K562 (cell line): ENCODE measurements around the gene LRRC57. TPM values are rescaled to one million over a fixed set of nuclear protein-coding genes. Genes with fewer than 3 reads are reported as not detected.

Source experiments
- ARID1B ChIP-seq: fragments of 450-650 bp; IDR thresholded peaks from 2 replicates; pipeline ENCODE4 v1.6.1; 2016; ENCODE audit warnings: antibody characterized with exemption, mild to moderate bottlenecking, inconsistent platforms
- BACH1 ChIP-seq: fragments of 200-800 bp; sonication (Bioruptor generic); IDR thresholded peaks from 2 replicates; pipeline ENCODE4 v1.6.1; 2016; ENCODE audit warnings: missing genetic modification characterization, missing compliant biosample characterization
- ETV6 ChIP-seq, 3 experiments: fragments of 150-350 bp in 1 of 3; sonication (generic) in 1 of 3; formaldehyde crosslinking in 1 of 3; IDR thresholded peaks; 2 replicates each; pipeline versions ENCODE4 v1.6.1 to v1.8.0; 2014 to 2022; ENCODE audit warnings: borderline replicate concordance in 2 of 3, low read depth in 2 of 3, antibody characterized with exemption in 1 of 3, low read length in 1 of 3, mild to moderate bottlenecking in 1 of 3, missing genetic modification reagents in 1 of 3
- EWSR1 ChIP-seq: fragments of 450-650 bp; IDR thresholded peaks from 2 replicates; pipeline ENCODE4 v1.6.1; 2018; ENCODE audit warnings: borderline replicate concordance, mild to moderate bottlenecking, low read depth, moderate library complexity; ENCODE audit not compliant: partially characterized antibody
- GTF2F1 ChIP-seq: IDR thresholded peaks from 2 replicates; pipeline ENCODE4 v1.6.1; 2011; ENCODE audit warnings: low read depth, low read length, improper control_type of control experiment
- HDAC1 ChIP-seq, 2 experiments: fragments of 450-650 bp; IDR thresholded peaks; 2 replicates each; pipeline ENCODE4 v1.6.1; 2016 to 2017; ENCODE audit warnings: inconsistent platforms in 1 of 2, mild to moderate bottlenecking in 1 of 2, moderate library complexity in 1 of 2
- MAFF ChIP-seq: IDR thresholded peaks from 2 replicates; pipeline ENCODE4 v1.6.1; 2012; ENCODE audit warnings: low read length, improper control_type of control experiment
- NFATC3 ChIP-seq: fragments of 450-650 bp; IDR thresholded peaks from 2 replicates; pipeline ENCODE4 v1.6.1; 2017; ENCODE audit warnings: mild to moderate bottlenecking
- NR2C1 ChIP-seq, 2 experiments: fragments of 450-650 bp; IDR thresholded peaks; 2 replicates each; pipeline ENCODE4 v1.6.1; 2017; ENCODE audit warnings: mild to moderate bottlenecking in 2 of 2, antibody characterized with exemption in 1 of 2, inconsistent platforms in 1 of 2, missing compliant biosample characterization in 1 of 2, missing genetic modification characterization in 1 of 2
- POLR2G ChIP-seq: fragments of 200-400 bp; formaldehyde crosslinking; IDR thresholded peaks from 2 replicates; pipeline ENCODE4 v1.6.1; 2017; ENCODE audit warnings: low read depth, mild to moderate bottlenecking, antibody characterized with exemption, low read length, moderate library complexity
- RBBP5 ChIP-seq: fragments of 200-600 bp; sonication (generic); IDR thresholded peaks from 2 replicates; pipeline ENCODE4 v1.6.1; 2012; ENCODE audit warnings: borderline replicate concordance, mild to moderate bottlenecking, low read length, control low read depth, inconsistent platforms; ENCODE audit not compliant: insufficient read depth, poor library complexity, severe bottlenecking
- RBFOX2 ChIP-seq: fragments of 200-400 bp; formaldehyde crosslinking; IDR thresholded peaks from 2 replicates; pipeline ENCODE4 v1.6.1; 2017; ENCODE audit warnings: low read depth, mild to moderate bottlenecking, low read length, moderate library complexity
- SMARCB1 ChIP-seq: IDR thresholded peaks from 2 replicates; pipeline ENCODE4 v1.6.1; 2011; ENCODE audit warnings: improper control_type of control experiment, low read depth; ENCODE audit not compliant: insufficient read length
- TCF7L2 ChIP-seq: fragments of 150-350 bp; IDR thresholded peaks from 2 replicates; pipeline ENCODE4 v1.6.1; 2016; ENCODE audit warnings: low read depth, mild to moderate bottlenecking, low read length, moderate library complexity
- ZNF12 ChIP-seq: sonication (generic); formaldehyde crosslinking; IDR thresholded peaks from 2 replicates; pipeline ENCODE4 v1.4.0; 2020; ENCODE audit warnings: mild to moderate bottlenecking, missing genetic modification reagents
- ZSCAN29 ChIP-seq: fragments of 450-650 bp; IDR thresholded peaks from 2 replicates; pipeline ENCODE4 v1.6.1; 2017
- polyA plus RNA-seq, 8 experiments: library from polyadenylated mRNA; depleted of rRNA in 4 of 8; stranded (reverse) in 5 of 8; unstranded in 3 of 8; fragments of >200 nt; fragmentation: Nextera tagmentation in 2 of 8; fragmentation: Illumina TruSeq in 1 of 8; extraction: Ambion mirVana in 2 of 8; extraction: Trizol in 1 of 8; gene quantifications; 2 replicates each; pipeline versions ENCODE4 v1.2.1 to v1.2.3, GENCODE V29; 2011 to 2014; ENCODE audit warnings: inconsistent platforms in 1 of 8, missing spikeins in 1 of 8
- total RNA-seq, 7 experiments: library from RNA; depleted of rRNA in 6 of 7; stranded (reverse); fragments of >200 nt in 6 of 7; fragmentation: Illumina TruSeq in 2 of 7; extraction: Trizol in 2 of 7; gene quantifications; 2 replicates each; pipeline versions ENCODE4 v1.2.1 to v1.2.3, GENCODE V29; 2011 to 2021; ENCODE audit warnings: low replicate concordance in 1 of 7
- TF ChIP-seq, protein P1 (sequence below): fragments of 250-450 bp; sonication (Bioruptor Pico); IDR thresholded peaks from 2 replicates; pipeline ENCODE4 v1.4.0; 2020; ENCODE audit warnings: mild to moderate bottlenecking, moderate library complexity
- TF ChIP-seq, protein P2 (sequence below): fragments of 250-450 bp; sonication (Bioruptor Pico); IDR thresholded peaks from 2 replicates; pipeline ENCODE4 v1.4.0; 2020
- TF ChIP-seq, protein P3 (sequence below): fragments of 250-450 bp; sonication (Bioruptor Pico); IDR thresholded peaks from 2 replicates; pipeline ENCODE4 v1.4.0; 2020; ENCODE audit warnings: borderline replicate concordance

LRRC57 gene
- total and polyA plus RNA-seq, 9 of the 15 experiments (the other 6 are each of a cell fraction or from before 2014, with no cell fraction given) = 3.9 to 20.4 (median 14.8) TPM

DNA sequence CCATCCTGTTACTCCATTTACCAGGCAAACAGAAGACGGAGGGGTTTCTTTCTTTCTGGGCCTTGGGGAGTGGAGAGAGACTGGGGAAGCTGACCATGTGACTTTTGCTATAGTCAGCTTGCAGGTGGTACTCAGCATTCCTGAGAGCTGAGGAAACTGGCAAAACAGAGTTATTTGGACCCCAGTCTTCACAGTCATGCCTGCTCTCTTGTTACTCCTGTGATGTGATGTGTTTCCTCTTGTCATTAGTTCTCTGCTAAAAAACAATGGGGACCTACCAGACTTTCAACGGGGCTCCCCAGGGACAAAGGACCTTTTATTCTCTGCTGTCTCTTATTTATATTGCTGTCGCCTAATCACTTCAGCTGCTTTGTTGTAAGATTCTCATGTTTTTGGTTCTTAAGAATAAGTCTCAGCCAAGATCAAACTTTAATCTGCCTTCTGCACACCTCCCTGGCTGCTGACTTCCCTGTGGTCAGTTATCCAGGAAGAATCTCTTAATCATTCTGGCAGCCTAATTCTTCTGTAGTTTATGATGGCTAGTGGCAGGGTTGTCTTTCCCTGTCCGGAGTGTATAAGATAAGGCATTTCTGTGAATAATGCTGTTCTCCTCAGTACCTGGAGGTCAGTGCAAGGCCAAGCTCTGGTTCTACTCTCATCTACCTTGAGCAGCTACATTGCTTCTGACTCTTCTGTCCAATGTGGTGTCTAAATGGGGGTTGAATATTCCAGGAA lies 35.6 kb upstream of the LRRC57 start (continued):
- TF ChIP-seq NR2C1 (IDR thresholded peaks at IDR 0.05) (no peak), NR2C1 (tag; IDR thresholded peaks at IDR 0.05) (no peak; the same call in 1 of the 2 replicates), HDAC1 (IDR thresholded peaks at IDR 0.05) (peak in 1 of 2 experiments; percentile 88; a peak in 3 of 4 replicates), ZSCAN29 (no peak), TCF7L2 (no peak), BACH1 (tag) (no peak), MAFF (no peak), RBFOX2 (no peak), ZNF12 (CRISPR knock-in tag) (no peak), GTF2F1 (no peak), SMARCB1 (no peak), EWSR1 (no peak), POLR2G (no peak), RBBP5 (no peak), ARID1B (peak; percentile 96), ETV6 (IDR thresholded peaks at IDR 0.05; ENCODE audit: borderline replicate concordance in 1 of 2, low read depth in 2 of 2, low read length in 1 of 2) (no peak; a peak in 1 of 4 replicates), ETV6 (CRISPR knock-in tag; IDR thresholded peaks at IDR 0.05; ENCODE audit: borderline replicate concordance) (no peak), NFATC3 (no peak)
- TF ChIP-seq, protein P1, sequence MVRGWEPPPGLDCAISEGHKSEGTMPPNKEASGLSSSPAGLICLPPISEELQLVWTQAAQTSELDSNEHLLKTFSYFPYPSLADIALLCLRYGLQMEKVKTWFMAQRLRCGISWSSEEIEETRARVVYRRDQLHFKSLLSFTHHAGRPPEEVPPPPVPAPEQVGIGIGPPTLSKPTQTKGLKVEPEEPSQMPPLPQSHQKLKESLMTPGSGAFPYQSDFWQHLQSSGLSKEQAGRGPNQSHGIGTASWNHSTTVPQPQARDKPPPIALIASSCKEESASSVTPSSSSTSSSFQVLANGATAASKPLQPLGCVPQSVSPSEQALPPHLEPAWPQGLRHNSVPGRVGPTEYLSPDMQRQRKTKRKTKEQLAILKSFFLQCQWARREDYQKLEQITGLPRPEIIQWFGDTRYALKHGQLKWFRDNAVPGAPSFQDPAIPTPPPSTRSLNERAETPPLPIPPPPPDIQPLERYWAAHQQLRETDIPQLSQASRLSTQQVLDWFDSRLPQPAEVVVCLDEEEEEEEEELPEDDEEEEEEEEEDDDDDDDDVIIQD (CRISPR knock-in tag) = no peak
- TF ChIP-seq, protein P2, sequence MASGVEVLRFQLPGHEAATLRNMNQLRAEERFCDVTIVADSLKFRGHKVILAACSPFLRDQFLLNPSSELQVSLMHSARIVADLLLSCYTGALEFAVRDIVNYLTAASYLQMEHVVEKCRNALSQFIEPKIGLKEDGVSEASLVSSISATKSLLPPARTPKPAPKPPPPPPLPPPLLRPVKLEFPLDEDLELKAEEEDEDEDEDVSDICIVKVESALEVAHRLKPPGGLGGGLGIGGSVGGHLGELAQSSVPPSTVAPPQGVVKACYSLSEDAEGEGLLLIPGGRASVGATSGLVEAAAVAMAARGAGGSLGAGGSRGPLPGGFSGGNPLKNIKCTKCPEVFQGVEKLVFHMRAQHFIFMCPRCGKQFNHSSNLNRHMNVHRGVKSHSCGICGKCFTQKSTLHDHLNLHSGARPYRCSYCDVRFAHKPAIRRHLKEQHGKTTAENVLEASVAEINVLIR = no peak
- TF ChIP-seq, protein P3, sequence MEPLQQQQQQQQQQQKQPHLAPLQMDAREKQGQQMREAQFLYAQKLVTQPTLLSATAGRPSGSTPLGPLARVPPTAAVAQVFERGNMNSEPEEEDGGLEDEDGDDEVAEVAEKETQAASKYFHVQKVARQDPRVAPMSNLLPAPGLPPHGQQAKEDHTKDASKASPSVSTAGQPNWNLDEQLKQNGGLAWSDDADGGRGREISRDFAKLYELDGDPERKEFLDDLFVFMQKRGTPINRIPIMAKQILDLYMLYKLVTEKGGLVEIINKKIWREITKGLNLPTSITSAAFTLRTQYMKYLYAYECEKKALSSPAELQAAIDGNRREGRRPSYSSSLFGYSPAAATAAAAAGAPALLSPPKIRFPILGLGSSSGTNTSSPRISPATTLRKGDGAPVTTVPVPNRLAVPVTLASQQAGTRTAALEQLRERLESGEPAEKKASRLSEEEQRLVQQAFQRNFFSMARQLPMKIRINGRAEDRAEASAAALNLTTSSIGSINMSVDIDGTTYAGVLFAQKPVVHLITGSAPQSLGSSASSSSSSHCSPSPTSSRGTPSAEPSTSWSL (CRISPR knock-in tag) = no peak
